Endothelial cell of umbilical vein (primary cell): ENCODE data around the gene CD81. TPM values are rescaled to one million over a fixed set of nuclear protein-coding genes. Genes with fewer than 3 reads are reported as not detected.

Source experiments
- BruUV-seq: library from RNA; stranded (reverse); fragments of 400-500 nt; replicated peaks from 2 replicates; lab custom pipeline; 2021; lab: Mats Ljungman, UMichigan
- CTCF ChIA-PET: fragments of 300-600, 350-600 bp; sonication (Branson Sonifier 250); formaldehyde crosslinking; loops from one replicate; lab custom pipeline; 2021; ENCODE audit warnings: antibody characterized with exemption, inconsistent platforms; lab: Charles Lee
- POLR2A ChIA-PET: fragments of 300-600, 350-600 bp; sonication (Branson Sonifier 250); formaldehyde crosslinking; loops from one replicate; lab custom pipeline; 2021; ENCODE audit warnings: antibody characterized with exemption, inconsistent platforms; lab: Charles Lee
- DNase-seq: peaks from one replicate; pipeline ENCODE4 v3.0.0-alpha.2; 2011; ENCODE audit warnings: low read depth, low spot score
- FAIRE-seq: peaks from 2 replicates; lab custom pipeline; 2011; peaks lifted over from hg19 to GRCh38; lab: Jason Lieb, UNC
- H2AFZ ChIP-seq: 2 replicates; pipeline ENCODE4 v1.6.0; 2012; ENCODE audit warnings: low read depth, low read length, control low read depth, inconsistent platforms
- H3K27ac ChIP-seq: 2 replicates; pipeline ENCODE4 v1.5.1; 2011; ENCODE audit warnings: low read depth, mild to moderate bottlenecking, control low read depth, low read length, moderate library complexity; ENCODE audit not compliant: insufficient read depth
- H3K27me3 ChIP-seq, 2 experiments: 2 replicates each; pipeline versions ENCODE4 v1.6.0 to v1.6.1; 2011; ENCODE audit warnings: low read length in 2 of 2, mixed read lengths in 1 of 2; ENCODE audit not compliant: control insufficient read depth in 2 of 2, insufficient read depth in 2 of 2
- H3K36me3 ChIP-seq, 2 experiments: 2 replicates in 1 of 2; 3 replicates in 1 of 2; pipeline ENCODE4 v1.5.1; 2011; ENCODE audit warnings: low read length in 2 of 2, mild to moderate bottlenecking in 1 of 2, moderate library complexity in 1 of 2; ENCODE audit not compliant: control insufficient read depth in 2 of 2, insufficient read depth in 2 of 2; ENCODE audit errors: extremely low read depth in 1 of 2
- H3K4me1 ChIP-seq: 3 replicates; pipeline ENCODE4 v1.5.1; 2011; ENCODE audit warnings: mild to moderate bottlenecking, low read length; ENCODE audit not compliant: control insufficient read depth, insufficient read depth; ENCODE audit errors: extremely low read depth
- H3K4me2 ChIP-seq: 2 replicates; pipeline ENCODE4 v1.6.1; 2011; ENCODE audit warnings: low read length, control low read depth, mixed read lengths; ENCODE audit not compliant: insufficient read depth
- H3K4me3 ChIP-seq, 3 experiments: fragments of 200-600 bp in 1 of 3; sonication (generic), shearing (Covaris generic) in 1 of 3; replicated peaks in 1 of 3; 2 replicates each; pipeline ENCODE4 v1.5.1; 2011 to 2016; ENCODE audit warnings: control low read depth in 3 of 3, low read length in 3 of 3, mild to moderate bottlenecking in 2 of 3, inconsistent platforms in 1 of 3, low read depth in 1 of 3, moderate library complexity in 1 of 3; ENCODE audit not compliant: insufficient read depth in 1 of 3
- H3K79me2 ChIP-seq: 2 replicates; pipeline ENCODE4 v1.6.0; 2012; ENCODE audit warnings: low read length, inconsistent platforms; ENCODE audit not compliant: control insufficient read depth, insufficient read depth
- H3K9ac ChIP-seq: replicated peaks from 2 replicates; pipeline ENCODE3; 2011; ENCODE audit warnings: low read length, control low read depth; ENCODE audit not compliant: insufficient read depth; ENCODE audit errors: extremely low read depth
- H3K9me1 ChIP-seq: replicated peaks from 3 replicates; pipeline ENCODE4 v1.6.0; 2011; ENCODE audit warnings: mild to moderate bottlenecking, low read length; ENCODE audit not compliant: control insufficient read depth, insufficient read depth; ENCODE audit errors: extremely low read depth
- H3K9me3 ChIP-seq: replicated peaks from 2 replicates; pipeline ENCODE4 v1.5.1; 2012; ENCODE audit warnings: low read length, inconsistent platforms; ENCODE audit not compliant: control insufficient read depth, insufficient read depth
- H4K20me1 ChIP-seq: replicated peaks from 2 replicates; pipeline ENCODE3; 2011; ENCODE audit warnings: mild to moderate bottlenecking, low read length; ENCODE audit not compliant: control insufficient read depth, insufficient read depth; ENCODE audit errors: extremely low read depth
- EZH2 ChIP-seq: IDR thresholded peaks from 2 replicates; pipeline ENCODE4 v1.6.1; 2012; ENCODE audit warnings: borderline replicate concordance, low read depth, mild to moderate bottlenecking, moderate library complexity, low read length, inconsistent platforms; ENCODE audit not compliant: severe bottlenecking
- FOS ChIP-seq: IDR thresholded peaks from 2 replicates; pipeline ENCODE4 v1.6.1; 2011; ENCODE audit warnings: mild to moderate bottlenecking, low read length, moderate library complexity, borderline replicate concordance; ENCODE audit not compliant: insufficient read depth
- GATA2 ChIP-seq: IDR thresholded peaks from 2 replicates; pipeline ENCODE4 v1.7.0; 2011; ENCODE audit warnings: low read depth, mild to moderate bottlenecking, moderate library complexity, mixed read lengths, low read length; ENCODE audit not compliant: insufficient read length, insufficient read depth
- JUN ChIP-seq: IDR thresholded peaks from 2 replicates; pipeline ENCODE4 v1.6.1; 2011; ENCODE audit warnings: borderline replicate concordance, low read depth; ENCODE audit not compliant: insufficient read length, insufficient read depth
- MYC ChIP-seq: IDR thresholded peaks from one replicate; pipeline ENCODE4 v1.6.1; 2011; ENCODE audit warnings: mild to moderate bottlenecking, low read depth, low read length
- POLR2A ChIP-seq: IDR thresholded peaks from 2 replicates; pipeline ENCODE4 v1.6.1; 2012; ENCODE audit warnings: low read depth, mild to moderate bottlenecking, control low read depth, low read length
- POLR2AphosphoS5 ChIP-seq: IDR thresholded peaks from 2 replicates; pipeline ENCODE4 v1.6.1; 2012; ENCODE audit warnings: low read depth, mild to moderate bottlenecking, control low read depth, low read length, moderate library complexity; ENCODE audit not compliant: insufficient read depth
- dilution Hi-C: fragments of 300-500 bp; cut with MboI; formaldehyde crosslinking; loops from one replicate; pipeline ENCODE4 v1.15.0; 2019; ENCODE audit warnings: low sequenced_read_pairs; ENCODE audit not compliant: extremely low pct_ligation_motif_present
- intact Hi-C: fragments of 100-400 bp; cut with micrococcal nuclease; formaldehyde crosslinking; loops from one replicate; pipeline ENCODE4 v1.10.0; 2022
- polyA plus RNA-seq, 4 experiments: library from polyadenylated mRNA; depleted of rRNA in 3 of 4; stranded (reverse) in 3 of 4; unstranded in 1 of 4; fragments of >200 nt; gene quantifications; 2 replicates each; pipeline versions ENCODE4 v1.2.1 to v1.2.3, GENCODE V29; 2011 to 2012; ENCODE audit warnings: missing spikeins in 1 of 4
- total RNA-seq: library from RNA; stranded (reverse); gene quantifications from 2 replicates; pipeline ENCODE4 v1.2.3, GENCODE V29; 2021
- TF ChIP-seq, protein P1 (sequence below), 2 donors: IDR thresholded peaks; 1 replicate in 1 of 2; 2 replicates in 1 of 2; pipeline ENCODE4 v1.5.1; 2011; ENCODE audit warnings: low read length in 2 of 2, mild to moderate bottlenecking in 2 of 2, moderate library complexity in 2 of 2, control low read depth in 1 of 2, inconsistent platforms in 1 of 2, low read depth in 1 of 2; ENCODE audit not compliant: insufficient read depth in 1 of 2; ENCODE audit errors: extremely low read depth in 1 of 2
- TF ChIP-seq, protein P2 (sequence below): IDR thresholded peaks from 2 replicates; pipeline ENCODE4 v1.6.1; 2011; ENCODE audit not compliant: insufficient read depth, insufficient read length

CD81 gene
- total and polyA plus RNA-seq, 2 donors (not counting 3 experiments of a cell fraction or from before 2014, with no cell fraction given): 409 to 802 TPM

- POLR2A ChIA-PET: no interaction called here
- no TSS peak for BruUV-seq
Measured at GRCh38 chr11:2351701-2352100, 25.4 kb upstream of the CD81 start.

More at GRCh38 chr11:2351701-2352100, 25.4 kb upstream of the CD81 start:
- intact Hi-C loops: no loop called here
- no peak overlapping the region for H3K27ac ChIP-seq
- dilution Hi-C loops: no loop called here
- H4K20me1 ChIP-seq: no peaks in the 10 kb centered on the region
- no peak overlapping the region for H3K4me2 ChIP-seq
- CTCF ChIA-PET: no interaction called here
- FAIRE-seq (no peak), DNase-seq (no peak)
- no peaks in the 10 kb centered on the region for H3K79me2 ChIP-seq
- H3K4me3 ChIP-seq: no peak overlapping the region
- no peak overlapping the region for H3K9ac ChIP-seq
- no peak overlapping the region for H2AFZ ChIP-seq
- no peak for TF ChIP-seq POLR2AphosphoS5
- no peak for TF ChIP-seq MYC
- TF ChIP-seq, protein P1, sequence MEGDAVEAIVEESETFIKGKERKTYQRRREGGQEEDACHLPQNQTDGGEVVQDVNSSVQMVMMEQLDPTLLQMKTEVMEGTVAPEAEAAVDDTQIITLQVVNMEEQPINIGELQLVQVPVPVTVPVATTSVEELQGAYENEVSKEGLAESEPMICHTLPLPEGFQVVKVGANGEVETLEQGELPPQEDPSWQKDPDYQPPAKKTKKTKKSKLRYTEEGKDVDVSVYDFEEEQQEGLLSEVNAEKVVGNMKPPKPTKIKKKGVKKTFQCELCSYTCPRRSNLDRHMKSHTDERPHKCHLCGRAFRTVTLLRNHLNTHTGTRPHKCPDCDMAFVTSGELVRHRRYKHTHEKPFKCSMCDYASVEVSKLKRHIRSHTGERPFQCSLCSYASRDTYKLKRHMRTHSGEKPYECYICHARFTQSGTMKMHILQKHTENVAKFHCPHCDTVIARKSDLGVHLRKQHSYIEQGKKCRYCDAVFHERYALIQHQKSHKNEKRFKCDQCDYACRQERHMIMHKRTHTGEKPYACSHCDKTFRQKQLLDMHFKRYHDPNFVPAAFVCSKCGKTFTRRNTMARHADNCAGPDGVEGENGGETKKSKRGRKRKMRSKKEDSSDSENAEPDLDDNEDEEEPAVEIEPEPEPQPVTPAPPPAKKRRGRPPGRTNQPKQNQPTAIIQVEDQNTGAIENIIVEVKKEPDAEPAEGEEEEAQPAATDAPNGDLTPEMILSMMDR (IDR thresholded peaks at IDR 0.05; ENCODE audit: extremely low read depth in 1 of 2, insufficient read depth in 1 of 2, low read depth in 1 of 2, low read length in 2 of 2): no peak
- TF ChIP-seq EZH2: no peak
- no peak for TF ChIP-seq GATA2
- TF ChIP-seq FOS: no peak
- no peak for TF ChIP-seq POLR2A
- TF ChIP-seq, protein P2, sequence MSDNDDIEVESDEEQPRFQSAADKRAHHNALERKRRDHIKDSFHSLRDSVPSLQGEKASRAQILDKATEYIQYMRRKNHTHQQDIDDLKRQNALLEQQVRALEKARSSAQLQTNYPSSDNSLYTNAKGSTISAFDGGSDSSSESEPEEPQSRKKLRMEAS: no peak
- no peak for TF ChIP-seq JUN
- peaks cover 2% of the 10 kb centered on the region in 2 experiments for H3K27me3 ChIP-seq
- H3K9me3 ChIP-seq: no peaks in the 10 kb centered on the region
- H3K9me1 ChIP-seq: no peaks in the 10 kb centered on the region
- no peaks in the 10 kb centered on the region for H3K4me1 ChIP-seq
- H3K36me3 ChIP-seq: no peaks in the 10 kb centered on the region
